Fibroblast of lung (primary cell): ENCODE data around the gene SUGCT. TPM values are rescaled to one million over a fixed set of nuclear protein-coding genes. Genes with fewer than 3 reads are reported as not detected.

Experiments
- DNase-seq, 2 donors: peaks; one replicate each; pipeline versions ENCODE4 v3.0.0 to v3.0.0-alpha.2; 2010; ENCODE audit warnings: low read depth in 2 of 2
- H2AFZ ChIP-seq: 2 replicates; pipeline ENCODE4 v1.5.1; 2012; ENCODE audit warnings: low read length, control low read depth, inconsistent platforms
- H3K27ac ChIP-seq: 2 replicates; pipeline ENCODE4 v1.5.1; 2011; ENCODE audit warnings: low read length, control low read depth; ENCODE audit not compliant: insufficient read depth
- H3K27me3 ChIP-seq: 2 replicates; pipeline ENCODE4 v1.5.1; 2011; ENCODE audit warnings: mild to moderate bottlenecking, low read length; ENCODE audit not compliant: control insufficient read depth, insufficient read depth
- H3K36me3 ChIP-seq: 2 replicates; pipeline ENCODE4 v1.5.1; 2011; ENCODE audit warnings: low read length; ENCODE audit not compliant: control insufficient read depth, insufficient read depth
- H3K4me1 ChIP-seq: 2 replicates; pipeline ENCODE4 v1.5.1; 2011; ENCODE audit warnings: low read length; ENCODE audit not compliant: control insufficient read depth, insufficient read depth; ENCODE audit errors: extremely low read depth
- H3K4me2 ChIP-seq: 2 replicates; pipeline ENCODE4 v1.5.1; 2011; ENCODE audit warnings: low read length, control low read depth; ENCODE audit not compliant: insufficient read depth; ENCODE audit errors: extremely low read depth
- H3K4me3 ChIP-seq, 4 experiments: fragments of 200-600 bp in 1 of 4; sonication (generic) in 1 of 4; replicated peaks in 1 of 4; 2 replicates each; pipeline ENCODE4 v1.5.1; 2011 to 2016; ENCODE audit warnings: low read length in 4 of 4, low read depth in 3 of 4, mild to moderate bottlenecking in 3 of 4, control low read depth in 2 of 4, inconsistent platforms in 1 of 4, mixed read lengths in 1 of 4; ENCODE audit not compliant: insufficient read depth in 1 of 4; ENCODE audit errors: control extremely low read depth in 1 of 4
- H3K79me2 ChIP-seq: 2 replicates; pipeline ENCODE4 v1.5.1; 2012; ENCODE audit warnings: mild to moderate bottlenecking, low read length, inconsistent platforms; ENCODE audit not compliant: control insufficient read depth, insufficient read depth
- H3K9ac ChIP-seq: 2 replicates; pipeline ENCODE4 v1.5.1; 2011; ENCODE audit warnings: mild to moderate bottlenecking, low read length, control low read depth; ENCODE audit not compliant: insufficient read depth
- H3K9me3 ChIP-seq: 2 replicates; pipeline ENCODE4 v1.5.1; 2012; ENCODE audit warnings: low read depth, low read length; ENCODE audit not compliant: control insufficient read depth, insufficient read depth
- H4K20me1 ChIP-seq: 2 replicates; pipeline ENCODE4 v1.5.1; 2011; ENCODE audit warnings: low read length; ENCODE audit not compliant: control insufficient read depth, insufficient read depth; ENCODE audit errors: extremely low read depth
- CTCF ChIP-seq, 2 donors: IDR thresholded peaks in 1 of 2; conservative IDR thresholded peaks in 1 of 2; 1 replicate in 1 of 2; 2 replicates in 1 of 2; pipeline ENCODE4 v1.5.1; 2011 to 2012; ENCODE audit warnings: low read length in 2 of 2, control low read depth in 1 of 2, inconsistent platforms in 1 of 2, low read depth in 1 of 2, mild to moderate bottlenecking in 1 of 2
- EZH2 ChIP-seq: IDR thresholded peaks from 2 replicates; pipeline ENCODE4 v1.5.1; 2012; ENCODE audit warnings: low read length, control low read depth, mild to moderate bottlenecking; ENCODE audit errors: missing control alignments
- polyA plus RNA-seq, 2 donors: library from polyadenylated mRNA; depleted of rRNA in 1 of 2; stranded (reverse) in 1 of 2; unstranded in 1 of 2; fragments of >200 nt; gene quantifications; 2 replicates each; pipeline ENCODE4 v1.2.1, GENCODE V29; 2011 to 2012; ENCODE audit warnings: missing spikeins in 1 of 2
- total RNA-seq: library from RNA; depleted of rRNA; stranded (reverse); fragments of >200 nt; gene quantifications from 2 replicates; pipeline ENCODE4 v1.2.1, GENCODE V29; 2014

SUGCT gene
- total and polyA plus RNA-seq, 2 donors (not counting 1 experiment from before 2014, with no cell fraction given), result 8.4 to 16.5 TPM

DNA sequence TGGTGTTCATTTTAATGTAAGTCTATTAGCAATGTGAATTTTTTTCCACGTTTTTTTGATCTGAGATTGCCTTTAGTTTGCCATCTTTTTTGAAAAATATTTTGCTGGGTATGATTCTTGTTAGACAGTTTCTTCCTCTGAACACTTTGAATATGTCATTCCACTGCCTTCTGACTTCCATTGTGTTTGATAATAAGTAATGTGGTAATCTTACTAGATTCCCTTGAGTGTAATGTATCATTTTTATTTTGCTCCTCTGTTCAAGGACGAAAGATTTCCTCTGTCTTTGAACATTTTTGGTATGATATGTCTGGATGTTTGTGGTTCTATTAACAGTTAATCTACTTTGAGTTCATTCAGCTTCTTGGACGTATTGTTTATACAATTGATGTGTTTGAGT, 371.4 kb downstream of the SUGCT start:
- Histone ChIP-seq H3K4me1 (no peaks in the 10 kb centered on the region), H3K27ac (no peak overlapping the region)

GRCh38 chr7:40507166-40507565, 372.4 kb downstream of the SUGCT start:
- no peak overlapping the region for H3K27ac ChIP-seq
- H3K4me1 ChIP-seq, result no peaks in the 10 kb centered on the region
- TF ChIP-seq CTCF (conservative IDR thresholded peaks at IDR 0.05 in 1 of 2, IDR thresholded peaks at IDR 0.05 in 1 of 2; ENCODE audit: low read depth in 1 of 2, low read length in 2 of 2), result no peak
- H3K79me2 ChIP-seq, result no peaks in the 10 kb centered on the region
- no peak overlapping the region for H3K9ac ChIP-seq
- H3K9me3 ChIP-seq, result no peaks in the 10 kb centered on the region
- no peaks in the 10 kb centered on the region for H4K20me1 ChIP-seq
- H2AFZ ChIP-seq, result no peak overlapping the region
- no peak overlapping the region for H3K4me2 ChIP-seq
- DNase-seq, result peak in 1 of 2 donors; percentile 32
- H3K4me3 ChIP-seq, result no peak overlapping the region
- no peaks in the 10 kb centered on the region for H3K36me3 ChIP-seq
- H3K27me3 ChIP-seq, result no peaks in the 10 kb centered on the region

More for the DNA sequence above, 371.4 kb downstream of the SUGCT start:
- Histone ChIP-seq H3K9me3 (no peaks in the 10 kb centered on the region), H3K4me2 (no peak overlapping the region), H2AFZ (no peak overlapping the region), H3K36me3 (no peaks in the 10 kb centered on the region), H3K79me2 (no peaks in the 10 kb centered on the region), H3K27me3 (no peaks in the 10 kb centered on the region), H4K20me1 (no peaks in the 10 kb centered on the region), H3K4me3 (no peak overlapping the region), H3K9ac (no peak overlapping the region)
- no peak for TF ChIP-seq EZH2
- TF ChIP-seq CTCF (conservative IDR thresholded peaks at IDR 0.05 in 1 of 2, IDR thresholded peaks at IDR 0.05 in 1 of 2; ENCODE audit: low read depth in 1 of 2, low read length in 2 of 2), result no peak
- DNase-seq, result peak; percentile 11 to 13

DNA sequence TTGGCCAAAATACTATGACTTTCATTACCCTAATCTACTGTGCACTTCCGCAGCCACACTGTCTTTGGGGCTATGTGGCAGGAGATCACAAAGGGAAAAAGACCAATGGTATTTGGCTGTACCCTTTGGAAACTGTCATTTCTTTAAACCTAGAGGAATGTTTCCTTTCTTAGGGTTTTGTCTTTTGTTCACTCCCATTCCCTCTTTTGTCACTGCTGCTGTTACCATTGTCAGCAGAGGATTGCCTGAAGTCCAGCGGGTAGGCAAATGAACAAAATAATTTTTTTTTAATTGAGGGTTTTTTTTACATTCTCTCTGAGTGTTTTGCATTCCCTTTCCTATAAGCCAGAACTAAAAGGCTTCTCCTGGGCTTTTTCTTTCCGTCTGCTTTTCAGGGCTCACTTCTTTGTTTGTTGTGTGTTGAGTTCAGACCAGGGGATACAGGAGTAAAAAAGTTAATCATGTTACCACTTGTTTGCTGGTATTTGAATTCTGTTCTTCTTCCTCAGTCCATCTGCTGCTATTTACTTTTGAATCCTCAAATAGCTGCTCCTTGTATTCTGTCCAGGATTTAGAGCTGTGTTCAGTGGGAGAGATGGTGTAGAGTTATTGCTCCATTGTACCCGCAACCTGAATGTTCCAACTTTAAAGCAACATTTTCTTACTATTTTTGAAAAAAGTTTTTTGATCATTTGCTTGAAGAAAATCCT, 374.6 kb downstream of the SUGCT start:
- Histone ChIP-seq H3K79me2 (no peaks in the 10 kb centered on the region), H4K20me1 (no peaks in the 10 kb centered on the region), H3K9ac (no peak overlapping the region), H3K4me3 (no peak overlapping the region), H3K4me2 (no peak overlapping the region), H3K27me3 (no peaks in the 10 kb centered on the region), H3K27ac (no peak overlapping the region), H3K36me3 (no peaks in the 10 kb centered on the region), H3K4me1 (no peaks in the 10 kb centered on the region), H2AFZ (no peak overlapping the region), H3K9me3 (no peaks in the 10 kb centered on the region)
- TF ChIP-seq EZH2, result no peak
- no peak for TF ChIP-seq CTCF (conservative IDR thresholded peaks at IDR 0.05 in 1 of 2, IDR thresholded peaks at IDR 0.05 in 1 of 2; ENCODE audit: low read depth in 1 of 2, low read length in 2 of 2)
- DNase-seq, result no peak
